ENCODE measurements around the gene IYD.

IYD gene

GRCh38 chr6:150368762-150369161, at the start of gene IYD:
Gene IYD, plus strand, starts transcription at chr6:150369012. Its CDS starts 20 bp downstream, at chr6:150369032.
- no peak for DNase-seq

GRCh38 chr6:150319924-150320323, 48.9 kb upstream of the IYD start:
- DNase-seq: no peak

- DNase-seq: no peak
These were observed 48.4 kb upstream of the IYD start for GRCh38 chr6:150320442-150320841.

- DNase-seq: no peak
These were observed 46.3 kb upstream of the IYD start for GRCh38 chr6:150322466-150322871.

GRCh38 chr6:150323205-150323604, 45.6 kb upstream of the IYD start:
- DNase-seq: no peak

GRCh38 chr6:150324044-150324443, 44.8 kb upstream of the IYD start:
- DNase-seq: no peak

- no peak for DNase-seq
These were observed 43.6 kb upstream of the IYD start for GRCh38 chr6:150325066-150325772.

GRCh38 chr6:150327117-150327774, 41.6 kb upstream of the IYD start:
- no peak for DNase-seq

- DNase-seq: no peak
These were observed 39.9 kb upstream of the IYD start for GRCh38 chr6:150328744-150329405.

GRCh38 chr6:150331344-150331743, 37.5 kb upstream of the IYD start:
- no peak for DNase-seq

- DNase-seq: no peak
These were observed 35.8 kb upstream of the IYD start for GRCh38 chr6:150332939-150333584.

GRCh38 chr6:150333585-150333941, 35.2 kb upstream of the IYD start:
- DNase-seq: no peak

GRCh38 chr6:150334790-150335783, 33.7 kb upstream of the IYD start:
- DNase-seq: no peak

- DNase-seq: no peak
These were observed 32.5 kb upstream of the IYD start for GRCh38 chr6:150336299-150336698.

- no peak for DNase-seq
These were observed 32.1 kb upstream of the IYD start for GRCh38 chr6:150336708-150337107.

GRCh38 chr6:150342126-150342525, 26.7 kb upstream of the IYD start:
- DNase-seq: no peak

- no peak for DNase-seq
These were observed 25.4 kb upstream of the IYD start for GRCh38 chr6:150343434-150343833.

- no peak for DNase-seq
These were observed 23.0 kb upstream of the IYD start for GRCh38 chr6:150345781-150346180.

- no peak for DNase-seq
These were observed 22.5 kb upstream of the IYD start for GRCh38 chr6:150346346-150346745.

- no peak for DNase-seq
These were observed 21.0 kb upstream of the IYD start for GRCh38 chr6:150347845-150348244.

- no peak for DNase-seq
These were observed 19.3 kb upstream of the IYD start for GRCh38 chr6:150349546-150349945.
